H1 (cell line): ENCODE data around the gene TRPV6. TPM values are rescaled to one million over a fixed set of nuclear protein-coding genes. Genes with fewer than 3 reads are reported as not detected.

ENCODE experiments used
- CTCF ChIA-PET: fragments of 300-600 bp; sonication (Branson Sonifier 250); formaldehyde crosslinking; loops from one replicate; lab custom pipeline; 2021; ENCODE audit not compliant: partially characterized antibody; lab: Charles Lee
- POLR2A ChIA-PET: fragments of 300-600 bp; sonication (Branson Sonifier 250); formaldehyde crosslinking; loops from one replicate; lab custom pipeline; 2021; ENCODE audit warnings: inconsistent platforms; ENCODE audit not compliant: partially characterized antibody; lab: Charles Lee
- DNase-seq, 2 experiments: peaks; one replicate each; pipeline versions ENCODE4 v3.0.0 to v3.0.0-alpha.2; 2010 to 2022; ENCODE audit warnings: low spot score in 2 of 2, low read depth in 1 of 2, mixed read lengths in 1 of 2
- FAIRE-seq: peaks from 2 replicates; lab custom pipeline; 2011; peaks lifted over from hg19 to GRCh38; lab: Jason Lieb, UNC
- H2AFZ ChIP-seq: 2 replicates; pipeline ENCODE4 v1.8.1; 2012; ENCODE audit warnings: low read length, inconsistent platforms
- H2AK5ac ChIP-seq: 2 replicates; pipeline ENCODE4 v1.6.1; 2013; ENCODE audit warnings: low read depth, low read length
- H2BK120ac ChIP-seq: replicated peaks from 2 replicates; pipeline ENCODE3; 2013; ENCODE audit warnings: low read depth, low read length, inconsistent platforms
- H2BK12ac ChIP-seq: 2 replicates; pipeline ENCODE4 v1.6.1; 2013; ENCODE audit warnings: low read depth, low read length
- H2BK15ac ChIP-seq: 2 replicates; pipeline ENCODE4 v1.6.1; 2013; ENCODE audit warnings: low read length
- H2BK20ac ChIP-seq: 2 replicates; pipeline ENCODE4 v1.6.1; 2013; ENCODE audit warnings: low read length
- H2BK5ac ChIP-seq: 2 replicates; pipeline ENCODE4 v1.6.1; 2013; ENCODE audit warnings: low read depth, low read length
- H3K14ac ChIP-seq: 2 replicates; pipeline ENCODE4 v1.6.1; 2013; ENCODE audit warnings: inconsistent platforms; ENCODE audit not compliant: insufficient read length
- H3K18ac ChIP-seq: 2 replicates; pipeline ENCODE4 v1.6.1; 2013; ENCODE audit warnings: low read length; ENCODE audit errors: extremely low read depth
- H3K23ac ChIP-seq: 2 replicates; pipeline ENCODE4 v1.6.1; 2013; ENCODE audit warnings: inconsistent platforms; ENCODE audit not compliant: insufficient read length
- H3K23me2 ChIP-seq: 2 replicates; pipeline ENCODE4 v1.6.1; 2013; ENCODE audit warnings: low read depth, low read length
- H3K27ac ChIP-seq: 2 replicates; pipeline ENCODE4 v1.6.1; 2011; ENCODE audit warnings: low read depth, low read length, inconsistent platforms
- H3K27me3 ChIP-seq, 4 experiments: replicated peaks in 1 of 4; 1 replicate in 1 of 4; 2 replicates in 3 of 4; pipeline versions ENCODE4 v1.6.1 to v1.8.1; 2011 to 2013; ENCODE audit warnings: low read length in 3 of 4, mild to moderate bottlenecking in 3 of 4, inconsistent platforms in 2 of 4, mixed read lengths in 2 of 4, moderate library complexity in 1 of 4; ENCODE audit not compliant: control insufficient read depth in 3 of 4, insufficient read depth in 3 of 4; ENCODE audit errors: extremely low read depth in 1 of 4
- H3K36me3 ChIP-seq, 4 experiments: 2 replicates each; pipeline versions ENCODE4 v1.6.1 to v1.8.1; 2011 to 2013; ENCODE audit warnings: mild to moderate bottlenecking in 4 of 4, low read length in 3 of 4, moderate library complexity in 2 of 4, control low read depth in 1 of 4, inconsistent platforms in 1 of 4; ENCODE audit not compliant: insufficient read depth in 4 of 4, control insufficient read depth in 2 of 4
- H3K4ac ChIP-seq: replicated peaks from 2 replicates; pipeline ENCODE3; 2013; ENCODE audit warnings: low read length, low read depth, mixed read lengths, inconsistent platforms; ENCODE audit not compliant: insufficient read length
- H3K4me1 ChIP-seq, 4 experiments: replicated peaks in 1 of 4; 1 replicate in 1 of 4; 2 replicates in 3 of 4; pipeline versions ENCODE4 v1.6.1 to v1.8.1; 2011 to 2013; ENCODE audit warnings: low read length in 3 of 4, inconsistent platforms in 2 of 4, mixed read lengths in 1 of 4; ENCODE audit not compliant: insufficient read depth in 4 of 4, control insufficient read depth in 3 of 4
- H3K4me2 ChIP-seq, 2 experiments: 2 replicates each; pipeline versions ENCODE4 v1.6.1 to v1.8.1; 2011 to 2013; ENCODE audit warnings: low read depth in 2 of 2, low read length in 2 of 2, control low read depth in 1 of 2, inconsistent platforms in 1 of 2, mild to moderate bottlenecking in 1 of 2; ENCODE audit not compliant: insufficient read depth in 1 of 2
- H3K4me3 ChIP-seq, 4 experiments: fragments of 200-600, 300-600 bp in 1 of 4; sonication (generic), shearing (Covaris generic), sonication (Bioruptor Twin) in 1 of 4; 2 replicates each; pipeline versions ENCODE4 v1.5.1 to v1.8.1; 2011 to 2016; ENCODE audit warnings: low read length in 4 of 4, low read depth in 3 of 4, control low read depth in 2 of 4, inconsistent platforms in 2 of 4, mild to moderate bottlenecking in 2 of 4, mixed read lengths in 1 of 4, moderate library complexity in 1 of 4; ENCODE audit not compliant: insufficient read depth in 2 of 4; ENCODE audit errors: extremely low read depth in 1 of 4
- H3K56ac ChIP-seq: replicated peaks from 2 replicates; pipeline ENCODE3; 2013; ENCODE audit warnings: low read depth, mild to moderate bottlenecking, mixed read lengths, low read length, inconsistent platforms; ENCODE audit not compliant: insufficient read length
- H3K79me1 ChIP-seq: 2 replicates; pipeline ENCODE4 v1.6.1; 2013; ENCODE audit warnings: low read depth, low read length, control low read depth
- H3K79me2 ChIP-seq, 2 experiments: 2 replicates each; pipeline versions ENCODE4 v1.6.1 to v1.8.1; 2012 to 2013; ENCODE audit warnings: low read length in 2 of 2, mild to moderate bottlenecking in 2 of 2, inconsistent platforms in 1 of 2; ENCODE audit not compliant: insufficient read depth in 2 of 2, control insufficient read depth in 1 of 2
- H3K9ac ChIP-seq, 4 experiments: replicated peaks in 1 of 4; 1 replicate in 1 of 4; 2 replicates in 3 of 4; pipeline versions ENCODE4 v1.6.1 to v1.8.1; 2011 to 2013; ENCODE audit warnings: low read depth in 3 of 4, low read length in 3 of 4, control low read depth in 2 of 4, mild to moderate bottlenecking in 2 of 4, moderate library complexity in 2 of 4, inconsistent platforms in 1 of 4; ENCODE audit errors: extremely low read depth in 1 of 4
- H3K9me3 ChIP-seq, 2 experiments: 2 replicates each; pipeline versions ENCODE4 v1.6.1 to v1.8.1; 2012 to 2013; ENCODE audit warnings: mild to moderate bottlenecking in 2 of 2, moderate library complexity in 2 of 2, control low read depth in 1 of 2, inconsistent platforms in 1 of 2, low read depth in 1 of 2, low read length in 1 of 2, mixed read lengths in 1 of 2; ENCODE audit not compliant: insufficient read depth in 2 of 2
- H4K20me1 ChIP-seq, 2 experiments: replicated peaks in 1 of 2; 2 replicates each; pipeline versions ENCODE3 to v1.8.1; 2011 to 2013; ENCODE audit warnings: inconsistent platforms in 2 of 2, low read length in 2 of 2, mild to moderate bottlenecking in 1 of 2; ENCODE audit not compliant: insufficient read depth in 2 of 2, control insufficient read depth in 1 of 2
- H4K5ac ChIP-seq: 2 replicates; pipeline ENCODE4 v1.6.1; 2013; ENCODE audit warnings: low read length, low read depth, mixed read lengths, inconsistent platforms; ENCODE audit not compliant: insufficient read length
- H4K8ac ChIP-seq: 2 replicates; pipeline ENCODE4 v1.8.0; 2013; ENCODE audit warnings: mild to moderate bottlenecking, moderate library complexity, low read length, inconsistent platforms; ENCODE audit not compliant: insufficient read depth; ENCODE audit errors: extremely low read depth
- H4K91ac ChIP-seq: replicated peaks from 2 replicates; pipeline ENCODE3; 2013; ENCODE audit warnings: low read length, mixed read lengths, inconsistent platforms; ENCODE audit not compliant: insufficient read length
- JUN ChIP-seq: IDR thresholded peaks from 2 replicates; pipeline ENCODE4 v1.6.1; 2011; ENCODE audit warnings: low read depth, mild to moderate bottlenecking, improper control_type of control experiment, low read length
- JUND ChIP-seq: IDR thresholded peaks from 2 replicates; pipeline ENCODE4 v1.6.1; 2011; ENCODE audit warnings: mild to moderate bottlenecking, improper control_type of control experiment, low read length
- NANOG ChIP-seq: IDR thresholded peaks from 2 replicates; pipeline ENCODE4 v1.6.1; 2011; ENCODE audit warnings: low read length, low read depth, mild to moderate bottlenecking, inconsistent platforms; ENCODE audit not compliant: insufficient read depth, poor library complexity, severe bottlenecking
- RNF2 ChIP-seq: fragments of 200-900, 300-1000 bp; sonication (generic); IDR thresholded peaks from 2 replicates; pipeline ENCODE4 v1.7.1; 2016; ENCODE audit warnings: borderline replicate concordance, low read depth, mild to moderate bottlenecking, antibody characterized with exemption, low read length; ENCODE audit not compliant: poor library complexity, severe bottlenecking; ENCODE audit errors: missing control alignments
- SAP30 ChIP-seq: fragments of 300-600 bp; sonication (generic); IDR thresholded peaks from 2 replicates; pipeline ENCODE4 v1.7.1; 2012; ENCODE audit warnings: low read length, moderate library complexity, mild to moderate bottlenecking, inconsistent platforms; ENCODE audit not compliant: insufficient read depth, insufficient replicate concordance
- SIN3A ChIP-seq, 2 experiments: IDR thresholded peaks in 1 of 2; conservative IDR thresholded peaks in 1 of 2; 2 replicates each; pipeline ENCODE4 v1.6.1; 2011 to 2012; ENCODE audit warnings: low read length in 2 of 2, improper control_type of control experiment in 1 of 2, low read depth in 1 of 2, mild to moderate bottlenecking in 1 of 2
- SIX5 ChIP-seq: IDR thresholded peaks from 2 replicates; pipeline ENCODE4 v1.6.1; 2011; ENCODE audit warnings: mild to moderate bottlenecking, low read depth, low read length
- WGBS, 2 experiments: shearing (Covaris generic) in 1 of 2; methylation state at CpG; one replicate each; pipeline versions ENCODE4 v1.1.6 to v1.1.7; 2013 to 2015; ENCODE audit warnings: low lambda C conversion rate in 2 of 2, mixed read lengths in 2 of 2, inconsistent platforms in 1 of 2, low coverage in 1 of 2, missing lambda C conversion rate in 1 of 2; ENCODE audit not compliant: insufficient replicate concordance in 2 of 2, insufficient coverage in 1 of 2, insufficient read length in 1 of 2; ENCODE audit errors: extremely low coverage in 1 of 2, missing lambda C conversion rate in 1 of 2; 5-methylcytosine and 5-hydroxymethylcytosine counted together
- polyA plus RNA-seq, 7 experiments: library from polyadenylated mRNA; depleted of rRNA in 3 of 7; stranded (reverse) in 5 of 7; unstranded in 2 of 7; fragments of >200 nt in 5 of 7; fragments of 200-250 nt in 2 of 7; gene quantifications; 1 replicate in 5 of 7; 2 replicates in 1 of 7; 4 replicates in 1 of 7; pipeline versions ENCODE4 v1.2.1 to v1.2.3, GENCODE V29; 2011 to 2013; ENCODE audit warnings: missing spikeins in 2 of 7, mixed read lengths in 2 of 7
- total RNA-seq: library from RNA; stranded (reverse); fragmentation: NEBNext Ultra II Directional; extraction: Animal tissue kit (Norgen Biotek cat#: 25700); gene quantifications from 2 replicates; pipeline ENCODE4 v1.2.1, GENCODE V29; 2021

TRPV6 gene
- total and polyA plus RNA-seq, 2 of the 8 experiments (the other 6 are each of a cell fraction or from before 2014, with no cell fraction given), result 0.52 to 1.1 TPM

- H4K8ac ChIP-seq, result no peak overlapping the region
- 71% methylated on average over 4 of the region's 4 CpGs; no CpG with 5 or more reads in 1 of the 2 experiments for WGBS, 2 experiments
Observed at GRCh38 chr7:142838461-142839213, 46.9 kb downstream of the TRPV6 start.

More at GRCh38 chr7:142838461-142839213, 46.9 kb downstream of the TRPV6 start:
- TF ChIP-seq JUN (no peak), SIN3A (conservative IDR thresholded peaks at IDR 0.05 in 1 of 2, IDR thresholded peaks at IDR 0.05 in 1 of 2; ENCODE audit: low read depth in 1 of 2, low read length in 2 of 2) (no peak), SIX5 (peak; percentile 14; the same call in 1 of the 2 replicates), SAP30 (no peak), JUND (no peak), NANOG (no peak), RNF2 (no peak)
- FAIRE-seq, result peak; percentile 19
- no peak overlapping the region for H3K56ac ChIP-seq
- H3K14ac ChIP-seq, result no peak overlapping the region
- H4K5ac ChIP-seq, result no peak overlapping the region
- H3K79me1 ChIP-seq, result no peaks in the 10 kb centered on the region
- ChIA-PET POLR2A (no interaction called here), CTCF (interaction anchor here (0.6 to 1.2 kb wide), 6 partner anchors 15 to 391 kb away, joined by 3 to 5 read pairs (median 4); no protein-coding TSS in a partner anchor)
- H3K18ac ChIP-seq, result no peak overlapping the region; the same call in 1 of the 2 replicates
- no peak overlapping the region for H3K27ac ChIP-seq
- no peak overlapping the region for H2BK15ac ChIP-seq
- H3K23ac ChIP-seq, result no peak overlapping the region
- no peak overlapping the region for H3K4me3 ChIP-seq
- H3K4me2 ChIP-seq, result no peak overlapping the region
- H3K4ac ChIP-seq, result no peak overlapping the region
- H3K23me2 ChIP-seq, result no peaks in the 10 kb centered on the region
- no peak overlapping the region for H4K91ac ChIP-seq
- no peak overlapping the region for H2BK5ac ChIP-seq
- no peaks in the 10 kb centered on the region for H3K9me3 ChIP-seq
- H3K9ac ChIP-seq, result no peak overlapping the region
- no peak overlapping the region for H2BK12ac ChIP-seq
- no peaks in the 10 kb centered on the region for H4K20me1 ChIP-seq
- H2AFZ ChIP-seq, result peak overlapping the region; percentile 63; the same call in 1 of the 2 replicates
- H3K79me2 ChIP-seq, result no peaks in the 10 kb centered on the region
- H3K4me1 ChIP-seq, result no peaks in the 10 kb centered on the region
- DNase-seq, result no peak
- H3K27me3 ChIP-seq, result peaks cover 0 to 1% (median 0%) of the 10 kb centered on the region in 4 experiments; a peak in 1 of 7 replicates
- H2AK5ac ChIP-seq, result no peak overlapping the region
- no peak overlapping the region for H2BK20ac ChIP-seq
- no peaks in the 10 kb centered on the region for H3K36me3 ChIP-seq
- no peak overlapping the region for H2BK120ac ChIP-seq
